ENCODE measurements around the gene MED25. TPM values are rescaled to one million over a fixed set of nuclear protein-coding genes. Genes with fewer than 3 reads are reported as not detected.

Gene MED25
- total and polyA plus RNA-seq, 3 experiments from 2014 or later = 23.7 to 47.2 (median 42.3) TPM

GRCh38 chr19:49858088-49858985 is 40.2 kb downstream of the MED25 start:
- Histone ChIP-seq H3K4me1 (ENCODE audit: insufficient read depth, low read length) (peaks cover under 1% of the 10 kb centered on the region), H3K36me3 (ENCODE audit: insufficient read depth, low read length) (no peaks in the 10 kb centered on the region), H3K27ac (ENCODE audit: low read depth, low read length) (no peak overlapping the region), H3K9me3 (ENCODE audit: low read length) (no peaks in the 10 kb centered on the region), H3K27me3 (ENCODE audit: insufficient read depth, low read length, poor library complexity, severe bottlenecking) (no peaks in the 10 kb centered on the region), H3K4me3 (ENCODE audit: low read length) (no peak overlapping the region)
- no peak for DNase-seq
- Mint-ChIP-seq H3K36me3 (peaks cover 0 to 60% (median 2%) of the 10 kb centered on the region in 3 donors), H3K4me3 (no peak overlapping the region), H3K4me1 (peaks cover 6 to 14% (median 8%) of the 10 kb centered on the region in 3 donors), H3K27me3 (no peaks in the 10 kb centered on the region), H3K27ac (no peak overlapping the region), H3K9me3 (no peaks in the 10 kb centered on the region)
- POLR2A ChIA-PET = interaction anchor here (0.9 to 2.0 kb wide), 2 partner anchors 8 to 11 kb away, joined by 4 read pairs; no protein-coding TSS in a partner anchor
- CTCF ChIA-PET = no interaction called here

GRCh38 chr19:49859682-49860335 is 41.7 kb downstream of the MED25 start:
- Histone ChIP-seq H3K9me3 (ENCODE audit: low read length) (no peaks in the 10 kb centered on the region), H3K27ac (ENCODE audit: low read depth, low read length) (no peak overlapping the region), H3K27me3 (ENCODE audit: insufficient read depth, low read length, poor library complexity, severe bottlenecking) (no peaks in the 10 kb centered on the region), H3K4me1 (ENCODE audit: insufficient read depth, low read length) (no peaks in the 10 kb centered on the region), H3K36me3 (ENCODE audit: insufficient read depth, low read length) (peaks cover 11% of the 10 kb centered on the region), H3K4me3 (ENCODE audit: low read length) (no peak overlapping the region)
- H3K36me3 Mint-ChIP-seq = peaks cover 0 to 73% (median 4%) of the 10 kb centered on the region in 3 donors
- ChIA-PET POLR2A (interaction anchor here (0.9 to 2.0 kb wide), 2 partner anchors 9 to 10 kb away, joined by 4 read pairs; no protein-coding TSS in a partner anchor), CTCF (no interaction called here)
- H3K4me1 Mint-ChIP-seq = peaks cover 3 to 19% (median 12%) of the 10 kb centered on the region in 3 donors
- no peak overlapping the region for H3K4me3 Mint-ChIP-seq
- H3K27me3 Mint-ChIP-seq = no peaks in the 10 kb centered on the region
- H3K27ac Mint-ChIP-seq = no peak overlapping the region
- no peaks in the 10 kb centered on the region for H3K9me3 Mint-ChIP-seq
- no peak for DNase-seq

GRCh38 chr19:49860336-49861102 is 42.4 kb downstream of the MED25 start:
- no peak overlapping the region for H3K27ac ChIP-seq (ENCODE audit: low read depth, low read length)

GRCh38 chr19:49861107-49861506 is 43.0 kb downstream of the MED25 start:
- DNase-seq = no peak
- Mint-ChIP-seq H3K9me3 (no peaks in the 10 kb centered on the region), H3K27ac (no peak overlapping the region), H3K27me3 (no peaks in the 10 kb centered on the region), H3K4me3 (no peak overlapping the region), H3K4me1 (peaks cover 9 to 19% (median 14%) of the 10 kb centered on the region in 3 donors), H3K36me3 (peaks cover 0 to 68% (median 5%) of the 10 kb centered on the region in 3 donors)
- no peak overlapping the region for H3K4me3 ChIP-seq (ENCODE audit: low read length)
- peaks cover 11% of the 10 kb centered on the region for H3K36me3 ChIP-seq (ENCODE audit: insufficient read depth, low read length)
- ChIA-PET CTCF (no interaction called here), POLR2A (no interaction called here)
- no peaks in the 10 kb centered on the region for H3K9me3 ChIP-seq (ENCODE audit: low read length)
- no peaks in the 10 kb centered on the region for H3K27me3 ChIP-seq (ENCODE audit: insufficient read depth, low read length, poor library complexity, severe bottlenecking)
- H3K4me1 ChIP-seq (ENCODE audit: insufficient read depth, low read length) = peaks cover 10% of the 10 kb centered on the region
- H3K27ac ChIP-seq (ENCODE audit: low read depth, low read length) = no peak overlapping the region

More at GRCh38 chr19:49860336-49861102, 42.4 kb downstream of the MED25 start:
- ChIA-PET CTCF (no interaction called here), POLR2A (no interaction called here)
- Histone ChIP-seq H3K36me3 (ENCODE audit: insufficient read depth, low read length) (peaks cover 11% of the 10 kb centered on the region), H3K27me3 (ENCODE audit: insufficient read depth, low read length, poor library complexity, severe bottlenecking) (no peaks in the 10 kb centered on the region), H3K9me3 (ENCODE audit: low read length) (no peaks in the 10 kb centered on the region), H3K4me3 (ENCODE audit: low read length) (no peak overlapping the region), H3K4me1 (ENCODE audit: insufficient read depth, low read length) (peaks cover 5% of the 10 kb centered on the region)
- no peaks in the 10 kb centered on the region for H3K27me3 Mint-ChIP-seq
- H3K4me1 Mint-ChIP-seq = peaks cover 3 to 17% (median 16%) of the 10 kb centered on the region in 3 donors
- H3K36me3 Mint-ChIP-seq = peaks cover 0 to 69% (median 5%) of the 10 kb centered on the region in 3 donors
- DNase-seq = no peak
- H3K4me3 Mint-ChIP-seq = peak overlapping the region in 1 of 7 donors; percentile 69
- no peaks in the 10 kb centered on the region for H3K9me3 Mint-ChIP-seq
- peak overlapping the region in 1 of 8 donors; percentile 33 for H3K27ac Mint-ChIP-seq

- Histone ChIP-seq H3K36me3 (ENCODE audit: insufficient read depth, low read length) (peaks cover 11% of the 10 kb centered on the region), H3K27me3 (ENCODE audit: insufficient read depth, low read length, poor library complexity, severe bottlenecking) (no peaks in the 10 kb centered on the region), H3K4me3 (ENCODE audit: low read length) (no peak overlapping the region), H3K9me3 (ENCODE audit: low read length) (no peaks in the 10 kb centered on the region), H3K27ac (ENCODE audit: low read depth, low read length) (no peak overlapping the region), H3K4me1 (ENCODE audit: insufficient read depth, low read length) (peaks cover 16% of the 10 kb centered on the region)
- peaks cover 14 to 26% (median 16%) of the 10 kb centered on the region in 3 donors for H3K4me1 Mint-ChIP-seq
- H3K27ac Mint-ChIP-seq = no peak overlapping the region
- H3K27me3 Mint-ChIP-seq = no peaks in the 10 kb centered on the region
- no peaks in the 10 kb centered on the region for H3K9me3 Mint-ChIP-seq
- DNase-seq = no peak
- H3K4me3 Mint-ChIP-seq = peak overlapping the region in 1 of 7 donors; percentile 56
- POLR2A ChIA-PET = interaction anchor here (0.6 kb wide), 1 partner anchor 43 kb away, joined by 3 read pairs; no protein-coding TSS in a partner anchor
- CTCF ChIA-PET = no interaction called here
- peaks cover 0 to 67% (median 5%) of the 10 kb centered on the region in 3 donors for H3K36me3 Mint-ChIP-seq
These were observed 43.7 kb downstream of the MED25 start for GRCh38 chr19:49861541-49862378.

DNA sequence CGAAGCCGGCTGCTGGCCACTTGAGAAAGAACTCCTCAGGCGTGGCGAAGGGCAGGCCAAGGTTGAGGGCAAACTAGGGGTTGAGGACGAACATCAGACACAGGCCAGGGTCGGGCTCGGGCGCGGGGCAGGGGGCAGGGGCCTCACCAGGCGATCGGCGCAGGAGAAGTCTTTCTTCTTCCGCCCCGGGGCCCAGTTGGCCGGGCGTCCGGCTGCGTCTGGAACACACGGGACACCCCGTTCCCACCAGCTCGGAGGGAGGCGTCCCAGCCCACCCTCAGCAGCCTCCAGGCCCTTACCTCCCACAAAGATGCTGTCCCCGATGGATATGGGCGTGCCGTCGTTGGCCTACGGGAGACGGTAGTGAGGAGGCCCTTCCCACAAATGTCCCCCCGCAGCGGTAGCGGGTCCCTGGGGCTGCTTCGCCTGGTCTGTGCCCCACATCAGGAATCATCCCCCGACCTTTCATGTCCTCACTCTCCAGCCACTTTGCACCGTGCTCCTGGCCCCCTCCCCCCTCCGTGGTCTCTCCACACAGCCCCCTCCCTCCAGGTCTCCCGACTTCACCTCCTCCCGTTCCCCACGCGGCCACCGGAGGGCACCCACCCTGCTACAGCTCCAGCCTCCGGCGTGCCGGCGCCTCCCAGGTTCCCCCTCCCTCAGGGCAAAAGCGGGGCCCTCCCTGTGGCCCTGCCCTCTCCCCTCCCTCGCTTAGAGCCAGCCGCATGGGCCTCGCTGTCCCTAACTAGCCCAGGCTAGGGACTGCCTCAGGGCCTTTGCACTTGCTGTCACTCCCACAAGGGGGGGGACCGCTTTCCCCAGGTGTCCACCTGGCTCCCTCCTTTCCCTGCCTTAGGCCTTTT is 44.5 kb downstream of the MED25 start:
- peaks cover 20% of the 10 kb centered on the region for H3K4me1 ChIP-seq (ENCODE audit: insufficient read depth, low read length)
- POLR2A ChIA-PET = no interaction called here
- no peaks in the 10 kb centered on the region for H3K9me3 ChIP-seq (ENCODE audit: low read length)
- H3K4me3 Mint-ChIP-seq = peak overlapping the region in 1 of 7 donors; percentile 64
- peak overlapping the region in 1 of 8 donors; percentile 64 for H3K27ac Mint-ChIP-seq
- no peaks in the 10 kb centered on the region for H3K27me3 ChIP-seq (ENCODE audit: insufficient read depth, low read length, poor library complexity, severe bottlenecking)
- H3K27me3 Mint-ChIP-seq = peaks cover 0 to 2% of the 10 kb centered on the region in 2 donors
- peaks cover 14 to 30% (median 22%) of the 10 kb centered on the region in 3 donors for H3K4me1 Mint-ChIP-seq
- H3K36me3 Mint-ChIP-seq = peaks cover 0 to 64% (median 5%) of the 10 kb centered on the region in 3 donors
- CTCF ChIA-PET = no interaction called here
- H3K9me3 Mint-ChIP-seq = no peaks in the 10 kb centered on the region
- no peak overlapping the region for H3K4me3 ChIP-seq (ENCODE audit: low read length)
- H3K36me3 ChIP-seq (ENCODE audit: insufficient read depth, low read length) = peaks cover 11% of the 10 kb centered on the region
- no peak for DNase-seq
- H3K27ac ChIP-seq (ENCODE audit: low read depth, low read length) = no peak overlapping the region

Data from CD8-positive, alpha-beta memory T cell (primary cell).